Neural cell (in vitro differentiated cells): ENCODE measurements around the gene SRP14. TPM values are rescaled to one million over a fixed set of nuclear protein-coding genes. Genes with fewer than 3 reads are reported as not detected.

Experiments used
- H2AFZ ChIP-seq: fragments of 200-600, 300-800 bp; sonication (generic), shearing (Covaris generic); 2 replicates; pipeline ENCODE4 v1.6.0; 2014; ENCODE audit warnings: low read depth, mild to moderate bottlenecking, antibody characterized with exemption, low read length, moderate library complexity
- H3F3A ChIP-seq: fragments of 200-600 bp; shearing (Covaris generic); 2 replicates; pipeline ENCODE4 v1.6.1; 2016; ENCODE audit warnings: mild to moderate bottlenecking, moderate library complexity, mixed read lengths, antibody characterized with exemption, low read length; ENCODE audit not compliant: insufficient read depth, poor library complexity, severe bottlenecking
- H3K27ac ChIP-seq: fragments of 200-600, 300-800 bp; sonication (generic), shearing (Covaris generic); 2 replicates; pipeline ENCODE4 v1.5.1; 2014; ENCODE audit warnings: mild to moderate bottlenecking, low read length, moderate library complexity
- H3K27me3 ChIP-seq: fragments of 300-800, 200-600 bp; sonication (generic), shearing (Covaris generic); 2 replicates; pipeline ENCODE4 v1.6.0; 2014; ENCODE audit warnings: mild to moderate bottlenecking, low read depth, low read length, moderate library complexity; ENCODE audit not compliant: insufficient read depth
- H3K36me3 ChIP-seq: fragments of 300-800, 200-600 bp; sonication (generic), shearing (Covaris generic); 2 replicates; pipeline ENCODE4 v1.5.1; 2014; ENCODE audit warnings: mild to moderate bottlenecking, antibody characterized with exemption, low read length, moderate library complexity; ENCODE audit not compliant: insufficient read depth
- H3K4me2 ChIP-seq: fragments of 300-800, 200-600 bp; sonication (generic), shearing (Covaris generic); 2 replicates; pipeline ENCODE4 v1.6.0; 2014; ENCODE audit warnings: mild to moderate bottlenecking, low read length
- H3K4me3 ChIP-seq: fragments of 300-800, 200-600 bp; sonication (generic), shearing (Covaris generic); 2 replicates; pipeline ENCODE4 v1.5.1; 2014; ENCODE audit warnings: mild to moderate bottlenecking, low read length, moderate library complexity
- H3K79me2 ChIP-seq: fragments of 200-600 bp; shearing (Covaris generic); replicated peaks from 2 replicates; pipeline ENCODE4 v1.6.0; 2014; ENCODE audit warnings: mild to moderate bottlenecking, low read length, moderate library complexity; ENCODE audit not compliant: insufficient read depth
- H3K9ac ChIP-seq: fragments of 300-800, 200-600 bp; sonication (generic), shearing (Covaris generic); 2 replicates; pipeline ENCODE4 v1.6.1; 2016; ENCODE audit warnings: mild to moderate bottlenecking, low read length, mixed read lengths
- H3K9me2 ChIP-seq: fragments of 200-600 bp; shearing (Covaris generic); 2 replicates; pipeline ENCODE4 v1.6.1; 2016; ENCODE audit warnings: mild to moderate bottlenecking, low read length, mixed read lengths; ENCODE audit not compliant: insufficient read depth
- H3K9me3 ChIP-seq: fragments of 200-600, 300-800 bp; sonication (generic), shearing (Covaris generic); 2 replicates; pipeline ENCODE4 v1.6.1; 2016; ENCODE audit warnings: mild to moderate bottlenecking, mixed run types, low read length, moderate library complexity, mixed read lengths
- H4K20me1 ChIP-seq: fragments of 200-600 bp; shearing (Covaris generic); 2 replicates; pipeline ENCODE4 v1.6.1; 2016; ENCODE audit warnings: mild to moderate bottlenecking, mixed run types; ENCODE audit not compliant: insufficient read depth
- EP300 ChIP-seq: fragments of 450-650 bp; conservative IDR thresholded peaks from 2 replicates; pipeline ENCODE4 v1.6.1; 2014; ENCODE audit warnings: antibody characterized with exemption, mild to moderate bottlenecking, moderate library complexity; ENCODE audit not compliant: poor library complexity, severe bottlenecking
- EZH2 ChIP-seq: fragments of 200-600, 300-800 bp; shearing (Covaris generic), sonication (generic); IDR thresholded peaks from 2 replicates; pipeline ENCODE4 v1.6.1; 2014; ENCODE audit warnings: antibody characterized with exemption, low read length, borderline replicate concordance, mild to moderate bottlenecking; ENCODE audit not compliant: insufficient read depth, poor library complexity, severe bottlenecking
- MXI1 ChIP-seq: fragments of 450-650 bp; conservative IDR thresholded peaks from 2 replicates; pipeline ENCODE4 v1.6.1; 2014; ENCODE audit warnings: antibody characterized with exemption, mild to moderate bottlenecking; ENCODE audit not compliant: poor library complexity, severe bottlenecking
- RAD21 ChIP-seq: fragments of 450-650 bp; conservative IDR thresholded peaks from 2 replicates; pipeline ENCODE4 v1.6.1; 2014; ENCODE audit warnings: antibody characterized with exemption, mild to moderate bottlenecking, moderate library complexity
- SMC3 ChIP-seq: fragments of 450-650 bp; conservative IDR thresholded peaks from 2 replicates; pipeline ENCODE4 v1.6.1; 2014; ENCODE audit warnings: antibody characterized with exemption, mild to moderate bottlenecking, moderate library complexity; ENCODE audit not compliant: poor library complexity
- TAF1 ChIP-seq: IDR thresholded peaks from 2 replicates; pipeline ENCODE4 v1.6.1; 2012; ENCODE audit warnings: low read depth
- polyA plus RNA-seq: library from polyadenylated mRNA; depleted of rRNA; stranded (reverse); fragments of >200 nt; gene quantifications from 2 replicates; pipeline ENCODE4 v1.2.3, GENCODE V29; 2014
- TF ChIP-seq, protein P1 (sequence below): IDR thresholded peaks from 2 replicates; pipeline ENCODE4 v1.6.1; 2012; ENCODE audit warnings: borderline replicate concordance
- TF ChIP-seq, protein P2 (sequence below): fragments of 450-650 bp; IDR thresholded peaks from 2 replicates; pipeline ENCODE4 v1.5.1; 2014; ENCODE audit warnings: antibody characterized with exemption, mild to moderate bottlenecking, moderate library complexity; ENCODE audit not compliant: poor library complexity, severe bottlenecking

SRP14 gene
- polyA plus RNA-seq, 1 donor from 2014 or later = 490 TPM

DNA sequence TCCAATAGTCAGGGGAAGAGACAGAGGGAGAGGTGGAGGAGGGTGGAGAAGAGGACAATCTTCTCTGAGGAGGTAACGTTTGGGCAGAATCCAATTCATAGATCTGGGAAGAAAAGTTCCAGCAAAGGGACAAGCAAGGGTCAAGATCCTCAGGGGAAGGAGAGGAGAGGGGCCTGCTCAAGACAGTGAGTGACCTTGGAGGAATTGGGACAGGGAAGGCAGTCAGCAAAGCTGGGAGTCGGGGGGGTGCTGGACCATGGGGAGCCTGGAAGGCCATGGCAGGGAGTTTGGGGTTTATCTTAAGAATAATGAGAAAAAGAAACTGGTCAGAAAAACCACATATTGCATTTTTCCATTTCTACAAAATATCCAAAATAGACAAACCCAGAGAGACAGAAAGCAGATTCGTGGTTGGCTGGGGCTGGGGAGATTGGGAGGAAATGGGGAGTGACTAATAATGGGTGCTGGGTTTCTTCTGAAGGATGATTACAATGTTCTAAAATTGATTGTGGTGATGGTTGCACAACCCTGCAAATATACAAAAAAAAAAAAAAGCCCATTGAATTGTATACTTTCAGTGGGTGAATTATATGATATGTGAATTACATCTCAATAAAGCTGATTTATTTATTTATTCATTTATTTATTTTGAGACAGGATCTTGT, 19.6 kb upstream of the SRP14 start:
- H3K9me2 ChIP-seq = no peaks in the 10 kb centered on the region
- H3K9me3 ChIP-seq = no peaks in the 10 kb centered on the region
- no peak overlapping the region for H3K27ac ChIP-seq
- no peak overlapping the region for H3K9ac ChIP-seq
- TF ChIP-seq SMC3 = no peak
- no peak for TF ChIP-seq RAD21
- TF ChIP-seq TAF1 = no peak
- no peak for TF ChIP-seq EP300
- TF ChIP-seq MXI1 = no peak
- TF ChIP-seq, protein P1, sequence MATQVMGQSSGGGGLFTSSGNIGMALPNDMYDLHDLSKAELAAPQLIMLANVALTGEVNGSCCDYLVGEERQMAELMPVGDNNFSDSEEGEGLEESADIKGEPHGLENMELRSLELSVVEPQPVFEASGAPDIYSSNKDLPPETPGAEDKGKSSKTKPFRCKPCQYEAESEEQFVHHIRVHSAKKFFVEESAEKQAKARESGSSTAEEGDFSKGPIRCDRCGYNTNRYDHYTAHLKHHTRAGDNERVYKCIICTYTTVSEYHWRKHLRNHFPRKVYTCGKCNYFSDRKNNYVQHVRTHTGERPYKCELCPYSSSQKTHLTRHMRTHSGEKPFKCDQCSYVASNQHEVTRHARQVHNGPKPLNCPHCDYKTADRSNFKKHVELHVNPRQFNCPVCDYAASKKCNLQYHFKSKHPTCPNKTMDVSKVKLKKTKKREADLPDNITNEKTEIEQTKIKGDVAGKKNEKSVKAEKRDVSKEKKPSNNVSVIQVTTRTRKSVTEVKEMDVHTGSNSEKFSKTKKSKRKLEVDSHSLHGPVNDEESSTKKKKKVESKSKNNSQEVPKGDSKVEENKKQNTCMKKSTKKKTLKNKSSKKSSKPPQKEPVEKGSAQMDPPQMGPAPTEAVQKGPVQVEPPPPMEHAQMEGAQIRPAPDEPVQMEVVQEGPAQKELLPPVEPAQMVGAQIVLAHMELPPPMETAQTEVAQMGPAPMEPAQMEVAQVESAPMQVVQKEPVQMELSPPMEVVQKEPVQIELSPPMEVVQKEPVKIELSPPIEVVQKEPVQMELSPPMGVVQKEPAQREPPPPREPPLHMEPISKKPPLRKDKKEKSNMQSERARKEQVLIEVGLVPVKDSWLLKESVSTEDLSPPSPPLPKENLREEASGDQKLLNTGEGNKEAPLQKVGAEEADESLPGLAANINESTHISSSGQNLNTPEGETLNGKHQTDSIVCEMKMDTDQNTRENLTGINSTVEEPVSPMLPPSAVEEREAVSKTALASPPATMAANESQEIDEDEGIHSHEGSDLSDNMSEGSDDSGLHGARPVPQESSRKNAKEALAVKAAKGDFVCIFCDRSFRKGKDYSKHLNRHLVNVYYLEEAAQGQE = no peak
- no peak overlapping the region for H2AFZ ChIP-seq
- no peaks in the 10 kb centered on the region for H3K27me3 ChIP-seq
- H3K36me3 ChIP-seq = no peaks in the 10 kb centered on the region
- no peaks in the 10 kb centered on the region for H3F3A ChIP-seq
- no peak overlapping the region for H3K4me2 ChIP-seq
- no peak overlapping the region for H3K4me3 ChIP-seq
- no peaks in the 10 kb centered on the region for H4K20me1 ChIP-seq
- no peaks in the 10 kb centered on the region for H3K79me2 ChIP-seq

DNA sequence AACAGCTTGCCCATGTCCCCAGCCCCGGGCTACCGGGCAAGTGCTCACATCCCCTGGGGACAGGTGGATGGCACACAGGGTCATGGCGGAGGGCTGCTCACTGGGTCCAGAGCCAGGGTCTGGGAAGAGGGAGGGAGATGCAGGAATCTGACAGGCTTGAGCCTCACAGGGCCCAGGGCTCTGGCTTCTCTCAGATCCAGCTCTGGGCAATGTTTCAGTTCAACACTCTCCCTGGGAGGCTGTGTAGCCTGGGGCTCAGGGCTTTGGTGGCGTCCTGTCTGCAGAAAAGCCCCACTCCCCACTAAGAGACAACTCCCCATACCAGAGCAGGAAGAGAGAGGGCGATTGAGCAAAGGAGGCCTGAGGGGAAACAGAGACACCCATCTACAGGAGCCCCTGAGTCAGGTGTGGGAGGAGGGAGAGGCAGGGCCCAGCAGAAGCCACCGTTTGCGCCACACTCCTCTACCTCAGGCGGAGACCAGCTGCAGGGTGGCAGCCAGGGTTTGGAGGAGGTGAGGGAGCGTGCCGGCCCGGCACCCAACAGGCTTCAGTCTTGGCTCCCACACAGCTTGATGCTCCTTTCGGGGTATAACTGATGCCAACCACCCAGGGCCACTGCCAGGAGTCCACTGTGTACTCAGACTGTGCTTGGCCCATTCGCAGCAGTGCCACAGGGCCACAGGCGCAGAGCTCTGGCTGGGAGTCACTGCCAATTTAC, 16.8 kb upstream of the SRP14 start:
- no peak overlapping the region for H3K9ac ChIP-seq
- H3K9me3 ChIP-seq = no peaks in the 10 kb centered on the region
- H3K27me3 ChIP-seq = no peaks in the 10 kb centered on the region
- H3F3A ChIP-seq = no peaks in the 10 kb centered on the region
- H3K79me2 ChIP-seq = no peaks in the 10 kb centered on the region
- no peaks in the 10 kb centered on the region for H4K20me1 ChIP-seq
- H3K4me2 ChIP-seq = no peak overlapping the region
- TF ChIP-seq MXI1 (no peak), TAF1 (no peak), EZH2 (no peak), EP300 (no peak)
- TF ChIP-seq, protein P1 = no peak
- TF ChIP-seq, protein P2, sequence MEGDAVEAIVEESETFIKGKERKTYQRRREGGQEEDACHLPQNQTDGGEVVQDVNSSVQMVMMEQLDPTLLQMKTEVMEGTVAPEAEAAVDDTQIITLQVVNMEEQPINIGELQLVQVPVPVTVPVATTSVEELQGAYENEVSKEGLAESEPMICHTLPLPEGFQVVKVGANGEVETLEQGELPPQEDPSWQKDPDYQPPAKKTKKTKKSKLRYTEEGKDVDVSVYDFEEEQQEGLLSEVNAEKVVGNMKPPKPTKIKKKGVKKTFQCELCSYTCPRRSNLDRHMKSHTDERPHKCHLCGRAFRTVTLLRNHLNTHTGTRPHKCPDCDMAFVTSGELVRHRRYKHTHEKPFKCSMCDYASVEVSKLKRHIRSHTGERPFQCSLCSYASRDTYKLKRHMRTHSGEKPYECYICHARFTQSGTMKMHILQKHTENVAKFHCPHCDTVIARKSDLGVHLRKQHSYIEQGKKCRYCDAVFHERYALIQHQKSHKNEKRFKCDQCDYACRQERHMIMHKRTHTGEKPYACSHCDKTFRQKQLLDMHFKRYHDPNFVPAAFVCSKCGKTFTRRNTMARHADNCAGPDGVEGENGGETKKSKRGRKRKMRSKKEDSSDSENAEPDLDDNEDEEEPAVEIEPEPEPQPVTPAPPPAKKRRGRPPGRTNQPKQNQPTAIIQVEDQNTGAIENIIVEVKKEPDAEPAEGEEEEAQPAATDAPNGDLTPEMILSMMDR = no peak
- no peaks in the 10 kb centered on the region for H3K36me3 ChIP-seq
- H3K9me2 ChIP-seq = no peaks in the 10 kb centered on the region
- no peak overlapping the region for H3K4me3 ChIP-seq
- H3K27ac ChIP-seq = no peak overlapping the region
- H2AFZ ChIP-seq = no peak overlapping the region
